Hepatocyte (in vitro differentiated cells): ENCODE measurements around the gene ZBTB7C. TPM values are rescaled to one million over a fixed set of nuclear protein-coding genes. Genes with fewer than 3 reads are reported as not detected.

Experiments
- DNase-seq: peaks from one replicate; pipeline ENCODE4 v3.0.0-alpha.2; 2016; ENCODE audit warnings: low spot score
- H2AFZ ChIP-seq: fragments of 200-600 bp; sonication (generic); 2 replicates; pipeline ENCODE4 v1.6.0; 2016; ENCODE audit warnings: antibody characterized with exemption, mild to moderate bottlenecking
- H3K27ac ChIP-seq: fragments of 200-600 bp; sonication (generic); 2 replicates; pipeline ENCODE4 v1.5.1; 2016; ENCODE audit warnings: mild to moderate bottlenecking
- H3K27me3 ChIP-seq: fragments of 200-600 bp; sonication (generic); 2 replicates; pipeline ENCODE4 v1.6.1; 2016
- H3K36me3 ChIP-seq: fragments of 200-600 bp; sonication (generic); replicated peaks from 2 replicates; pipeline ENCODE4 v1.5.1; 2016; ENCODE audit warnings: low read depth; ENCODE audit not compliant: insufficient read depth
- H3K4me1 ChIP-seq: fragments of 200-600 bp; sonication (generic); 2 replicates; pipeline ENCODE4 v1.5.1; 2016; ENCODE audit warnings: mild to moderate bottlenecking, moderate library complexity; ENCODE audit not compliant: insufficient read depth
- H3K4me2 ChIP-seq: fragments of 200-600 bp; sonication (generic); 2 replicates; pipeline ENCODE4 v1.6.0; 2016
- H3K4me3 ChIP-seq: fragments of 200-600 bp; sonication (generic); 2 replicates; pipeline ENCODE4 v1.5.1; 2016; ENCODE audit warnings: mild to moderate bottlenecking
- H3K79me2 ChIP-seq: fragments of 200-600 bp; sonication (generic); 2 replicates; pipeline ENCODE4 v1.6.0; 2017; ENCODE audit warnings: mild to moderate bottlenecking
- H3K9me2 ChIP-seq: fragments of 200-600 bp; sonication (generic); replicated peaks from 2 replicates; pipeline ENCODE4 v1.6.0; 2017; ENCODE audit warnings: mild to moderate bottlenecking; ENCODE audit not compliant: insufficient read depth
- H3K9me3 ChIP-seq: fragments of 200-600 bp; sonication (generic); 2 replicates; pipeline ENCODE4 v1.5.1; 2016; ENCODE audit warnings: low read depth, mild to moderate bottlenecking
- H4K20me1 ChIP-seq: fragments of 200-600 bp; sonication (generic); 2 replicates; pipeline ENCODE4 v1.6.0; 2016; ENCODE audit warnings: mild to moderate bottlenecking; ENCODE audit not compliant: insufficient read depth, poor library complexity, severe bottlenecking
- CTCF ChIP-seq: fragments of 200-600 bp; sonication (generic); IDR thresholded peaks from 2 replicates; pipeline ENCODE4 v1.5.1; 2016; ENCODE audit warnings: antibody characterized with exemption, mild to moderate bottlenecking; ENCODE audit not compliant: poor library complexity
- EZH2 ChIP-seq: fragments of 200-600 bp; sonication (generic); IDR thresholded peaks from 2 replicates; pipeline ENCODE4 v1.6.1; 2016; ENCODE audit warnings: antibody characterized with exemption, mild to moderate bottlenecking, borderline replicate concordance
- EZH2phosphoT487 ChIP-seq: fragments of 200-600 bp; sonication (generic); IDR thresholded peaks from one replicate; pipeline ENCODE4 v1.6.1; 2018; ENCODE audit warnings: antibody characterized with exemption, mild to moderate bottlenecking, low read depth, moderate library complexity; ENCODE audit not compliant: unreplicated experiment, severe bottlenecking
- WGBS: methylation state at CpG from one replicate; pipeline ENCODE4 v1.1.6; 2016; ENCODE audit warnings: low lambda C conversion rate; ENCODE audit errors: missing lambda C conversion rate; 5-methylcytosine and 5-hydroxymethylcytosine counted together
- polyA plus RNA-seq: library from polyadenylated mRNA; unstranded; fragments of >200 nt; fragmentation: Nextera tagmentation; extraction: Ambion mirVana; gene quantifications from 2 replicates; pipeline ENCODE4 v1.2.1, GENCODE V29; 2016
- total RNA-seq: library from RNA; depleted of rRNA; stranded (reverse); fragments of >200 nt; gene quantifications from 2 replicates; pipeline ENCODE4 v1.2.3, GENCODE V29; 2014

The ZBTB7C gene
- total and polyA plus RNA-seq, 2 experiments from 2014 or later: 0.70 to 1.0 TPM

GRCh38 chr18:48075707-48076093 is 333.5 kb downstream of the ZBTB7C start:
- H3K27ac ChIP-seq: no peak overlapping the region
- H3K36me3 ChIP-seq: no peaks in the 10 kb centered on the region
- H3K9me3 ChIP-seq: no peaks in the 10 kb centered on the region
- H3K4me2 ChIP-seq: no peak overlapping the region
- no peaks in the 10 kb centered on the region for H3K27me3 ChIP-seq
- H2AFZ ChIP-seq: no peak overlapping the region
- 82% methylated on average over 10 of the region's 10 CpGs for WGBS
- H3K79me2 ChIP-seq: no peaks in the 10 kb centered on the region
- DNase-seq: no peak
- no peaks in the 10 kb centered on the region for H3K4me1 ChIP-seq
- no peak overlapping the region for H3K4me3 ChIP-seq
- no peaks in the 10 kb centered on the region for H3K9me2 ChIP-seq
- H4K20me1 ChIP-seq: no peaks in the 10 kb centered on the region
- TF ChIP-seq EZH2 (no peak), CTCF (no peak), EZH2phosphoT487 (no peak)

DNA sequence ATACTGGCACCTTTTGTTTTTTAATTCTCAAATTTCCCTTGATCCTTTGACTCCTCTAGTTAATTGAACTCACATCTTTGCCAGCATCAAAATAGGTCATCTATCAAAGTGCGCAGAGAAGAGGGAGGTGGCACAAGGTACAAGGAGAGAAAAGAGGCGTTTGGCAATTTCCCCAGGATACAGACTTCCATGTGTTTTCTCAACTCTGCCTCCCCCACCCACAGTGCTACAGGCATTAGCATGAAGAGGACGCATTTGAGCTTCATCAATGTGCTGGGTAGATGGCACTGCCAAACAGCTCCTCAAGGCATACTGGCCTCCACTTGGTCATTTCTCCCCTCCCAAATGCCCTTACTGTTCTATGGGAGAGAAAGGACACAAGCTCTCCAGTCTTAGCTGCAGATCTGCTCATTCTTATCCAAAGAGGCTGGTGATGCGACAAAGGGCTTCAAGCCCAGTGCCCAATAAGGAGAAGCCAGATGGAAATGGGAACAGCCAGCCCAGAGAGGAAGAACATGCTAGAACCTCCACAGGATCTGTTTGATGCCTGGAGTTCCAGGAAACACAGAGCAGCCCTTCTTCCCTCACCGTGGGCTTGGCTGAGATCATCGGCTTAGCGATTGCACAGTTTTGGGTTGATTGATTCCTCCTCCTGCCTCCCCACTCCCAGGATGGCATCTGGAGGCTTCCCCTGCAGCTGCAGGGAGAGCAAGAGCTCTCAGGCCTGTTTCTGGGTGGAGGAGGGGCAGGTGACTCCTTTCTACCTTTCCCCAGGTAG is 334.1 kb downstream of the ZBTB7C start:
- no peaks in the 10 kb centered on the region for H4K20me1 ChIP-seq
- no peak overlapping the region for H3K4me3 ChIP-seq
- no peaks in the 10 kb centered on the region for H3K9me2 ChIP-seq
- H3K27me3 ChIP-seq: no peaks in the 10 kb centered on the region
- H3K36me3 ChIP-seq: no peaks in the 10 kb centered on the region
- 79% methylated on average over 7 of the region's 7 CpGs for WGBS
- no peak overlapping the region for H3K4me2 ChIP-seq
- no peaks in the 10 kb centered on the region for H3K9me3 ChIP-seq
- H3K79me2 ChIP-seq: no peaks in the 10 kb centered on the region
- H3K4me1 ChIP-seq: no peaks in the 10 kb centered on the region
- H3K27ac ChIP-seq: no peak overlapping the region
- no peak overlapping the region for H2AFZ ChIP-seq
- DNase-seq: no peak
- TF ChIP-seq EZH2phosphoT487: no peak
- TF ChIP-seq EZH2: no peak
- TF ChIP-seq CTCF: no peak

DNA sequence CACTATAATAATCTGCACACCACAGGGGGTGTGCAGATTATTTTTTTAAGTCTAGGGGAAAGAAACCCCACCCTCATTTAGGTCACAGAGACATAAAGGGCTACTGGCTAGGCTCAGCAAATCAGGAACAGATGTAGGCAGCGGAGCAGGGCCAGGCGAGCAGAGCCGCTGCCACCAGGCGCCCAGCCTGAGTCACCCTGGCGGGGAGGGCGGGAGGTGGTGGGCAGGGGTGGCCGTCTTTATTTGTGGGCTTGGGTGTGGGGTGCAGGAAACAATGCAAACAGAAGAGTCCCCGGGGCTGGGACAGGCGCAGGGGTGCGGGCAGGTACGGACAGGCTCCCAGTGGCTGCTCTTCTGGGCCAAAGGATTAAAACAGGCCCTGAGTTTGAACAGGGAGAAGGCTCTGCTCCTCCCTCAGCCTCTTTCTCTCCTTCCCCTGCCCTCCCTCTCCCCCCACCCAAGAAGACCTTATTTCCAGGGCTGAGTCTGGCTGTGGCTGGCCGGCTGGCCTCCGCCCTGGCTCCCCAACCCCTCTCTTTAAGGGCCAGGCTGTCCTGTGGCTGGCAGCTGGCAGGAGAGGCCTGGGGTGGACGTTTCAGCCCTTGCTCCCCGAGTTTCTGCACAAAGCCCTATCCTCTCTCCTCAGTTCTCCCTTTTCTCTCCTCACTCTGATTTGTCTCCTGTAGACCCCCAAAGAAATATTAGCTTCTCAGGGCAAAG is 335.8 kb downstream of the ZBTB7C start:
- Histone ChIP-seq H2AFZ (no peak overlapping the region), H3K4me2 (no peak overlapping the region), H3K4me3 (no peak overlapping the region), H3K27ac (no peak overlapping the region), H3K79me2 (no peaks in the 10 kb centered on the region), H3K9me2 (no peaks in the 10 kb centered on the region), H3K4me1 (no peaks in the 10 kb centered on the region), H3K9me3 (no peaks in the 10 kb centered on the region), H4K20me1 (no peaks in the 10 kb centered on the region), H3K36me3 (no peaks in the 10 kb centered on the region), H3K27me3 (no peaks in the 10 kb centered on the region)
- DNase-seq: no peak
- TF ChIP-seq CTCF (no peak), EZH2phosphoT487 (no peak), EZH2 (no peak)
- 69% methylated on average over 13 of the region's 15 CpGs for WGBS
